ENCODE measurements around the gene EBI3. TPM values are rescaled to one million over a fixed set of nuclear protein-coding genes. Genes with fewer than 3 reads are reported as not detected.

EBI3 gene
- total and polyA plus RNA-seq, 2 of the 8 experiments (the other 6 are each of a cell fraction or from before 2014, with no cell fraction given) = 0.99 to 8.4 TPM

DNA sequence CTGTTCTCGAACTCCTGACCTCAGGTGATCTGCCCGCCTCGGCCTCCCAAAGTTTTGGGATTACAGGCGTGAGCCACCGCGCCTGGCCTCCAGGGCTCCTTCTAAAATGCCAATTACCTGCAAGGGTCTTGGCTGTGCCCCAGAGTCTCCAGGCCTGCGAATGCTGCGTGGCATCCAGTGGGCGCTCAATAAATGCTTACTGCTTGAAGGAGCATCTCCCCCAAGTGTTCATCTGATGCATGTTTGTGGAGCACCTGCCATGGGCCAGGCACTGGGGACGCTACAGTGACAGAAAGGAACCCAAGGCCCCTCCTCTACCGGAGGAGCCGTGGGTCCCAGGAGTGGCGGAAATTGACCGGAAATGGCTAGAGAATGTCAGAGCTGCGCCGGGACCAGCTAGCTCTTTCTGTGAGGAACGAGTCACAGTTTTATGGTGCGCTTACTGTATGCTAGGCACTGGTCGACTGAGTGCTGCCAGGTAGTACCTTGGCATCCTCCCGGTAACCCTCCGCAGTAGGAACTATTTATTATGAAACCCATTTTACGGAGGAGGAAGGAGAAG lies 32.7 kb upstream of the EBI3 start:
- no peak overlapping the region for H2BK120ac ChIP-seq (replicated peaks; ENCODE audit: low read depth, low read length)
- H3K9ac ChIP-seq (replicated peaks in 1 of 4; ENCODE audit: extremely low read depth in 1 of 4, low read depth in 3 of 4, low read length in 3 of 4) = no peak overlapping the region
- H3K9me3 ChIP-seq (ENCODE audit: insufficient read depth in 2 of 2, low read depth in 1 of 2, low read length in 1 of 2) = no peaks in the 10 kb centered on the region
- no peak overlapping the region for H2BK15ac ChIP-seq (ENCODE audit: low read length)
- no peak overlapping the region for H3K18ac ChIP-seq (ENCODE audit: extremely low read depth, low read length)
- H3K27me3 ChIP-seq (replicated peaks in 1 of 4; ENCODE audit: control insufficient read depth in 3 of 4, extremely low read depth in 1 of 4, insufficient read depth in 3 of 4, low read length in 3 of 4) = peaks cover 0 to 7% (median 3%) of the 10 kb centered on the region in 4 experiments; a peak in 2 of 7 replicates
- H3K36me3 ChIP-seq (ENCODE audit: control insufficient read depth in 2 of 4, insufficient read depth in 4 of 4, low read length in 3 of 4) = no peaks in the 10 kb centered on the region
- no peak overlapping the region for H2BK20ac ChIP-seq (ENCODE audit: low read length)
- POLR2A ChIA-PET (ENCODE audit: partially characterized antibody) = interaction anchor here (0.6 kb wide), 1 partner anchor 438 kb away, joined by 3 read pairs; no protein-coding TSS in a partner anchor
- no peaks in the 10 kb centered on the region for H3K79me2 ChIP-seq (ENCODE audit: control insufficient read depth in 1 of 2, insufficient read depth in 2 of 2, low read length in 2 of 2)
- no peak for DNase-seq (ENCODE audit: low read depth in 1 of 2, low spot score in 2 of 2)
- no peak overlapping the region for H3K27ac ChIP-seq (ENCODE audit: low read depth, low read length)
- H2BK12ac ChIP-seq (ENCODE audit: low read depth, low read length) = no peak overlapping the region
- H2AFZ ChIP-seq (ENCODE audit: low read length) = no peak overlapping the region
- peaks cover 0 to 2% (median 0%) of the 10 kb centered on the region in 4 experiments; a peak in 3 of 7 replicates for H3K4me1 ChIP-seq (replicated peaks in 1 of 4; ENCODE audit: control insufficient read depth in 3 of 4, insufficient read depth in 4 of 4, low read length in 3 of 4)
- no peak for TF ChIP-seq BACH1 (IDR thresholded peaks at IDR 0.05; ENCODE audit: low read length)
- no peak for TF ChIP-seq NRF1 (IDR thresholded peaks at IDR 0.05; ENCODE audit: low read depth, low read length)
- TF ChIP-seq SIN3A (conservative IDR thresholded peaks at IDR 0.05 in 1 of 2, IDR thresholded peaks at IDR 0.05 in 1 of 2; ENCODE audit: low read depth in 1 of 2, low read length in 2 of 2) = no peak
- TF ChIP-seq, protein P1, sequence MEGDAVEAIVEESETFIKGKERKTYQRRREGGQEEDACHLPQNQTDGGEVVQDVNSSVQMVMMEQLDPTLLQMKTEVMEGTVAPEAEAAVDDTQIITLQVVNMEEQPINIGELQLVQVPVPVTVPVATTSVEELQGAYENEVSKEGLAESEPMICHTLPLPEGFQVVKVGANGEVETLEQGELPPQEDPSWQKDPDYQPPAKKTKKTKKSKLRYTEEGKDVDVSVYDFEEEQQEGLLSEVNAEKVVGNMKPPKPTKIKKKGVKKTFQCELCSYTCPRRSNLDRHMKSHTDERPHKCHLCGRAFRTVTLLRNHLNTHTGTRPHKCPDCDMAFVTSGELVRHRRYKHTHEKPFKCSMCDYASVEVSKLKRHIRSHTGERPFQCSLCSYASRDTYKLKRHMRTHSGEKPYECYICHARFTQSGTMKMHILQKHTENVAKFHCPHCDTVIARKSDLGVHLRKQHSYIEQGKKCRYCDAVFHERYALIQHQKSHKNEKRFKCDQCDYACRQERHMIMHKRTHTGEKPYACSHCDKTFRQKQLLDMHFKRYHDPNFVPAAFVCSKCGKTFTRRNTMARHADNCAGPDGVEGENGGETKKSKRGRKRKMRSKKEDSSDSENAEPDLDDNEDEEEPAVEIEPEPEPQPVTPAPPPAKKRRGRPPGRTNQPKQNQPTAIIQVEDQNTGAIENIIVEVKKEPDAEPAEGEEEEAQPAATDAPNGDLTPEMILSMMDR (IDR thresholded peaks at IDR 0.05; ENCODE audit: control extremely low read depth in 1 of 3, insufficient read depth in 1 of 3, low read depth in 1 of 3, low read length in 3 of 3) = no peak
- no peak for TF ChIP-seq TCF12 (IDR thresholded peaks at IDR 0.05; ENCODE audit: low read depth, low read length)
- TF ChIP-seq HDAC2 (IDR thresholded peaks at IDR 0.05; ENCODE audit: borderline replicate concordance in 1 of 2, low read depth in 2 of 2, low read length in 2 of 2) = no peak
- no peak for TF ChIP-seq POLR2A (IDR thresholded peaks at IDR 0.05; ENCODE audit: control extremely low read depth in 1 of 2, low read depth in 2 of 2, low read length in 2 of 2)
- H4K20me1 ChIP-seq (replicated peaks in 1 of 2; ENCODE audit: control insufficient read depth in 1 of 2, insufficient read depth in 2 of 2, low read length in 2 of 2) = no peaks in the 10 kb centered on the region
- H3K79me1 ChIP-seq (ENCODE audit: low read depth, low read length) = no peaks in the 10 kb centered on the region
- FAIRE-seq = no peak
- peaks cover 4% of the 10 kb centered on the region for H3K23me2 ChIP-seq (ENCODE audit: low read depth, low read length)
- CTCF ChIA-PET (ENCODE audit: partially characterized antibody) = interaction anchor here (1.3 kb wide), 1 partner anchor 8 kb away, joined by 5 read pairs; no protein-coding TSS in a partner anchor
- 92% methylated on average over 22 of the region's 22 CpGs; no CpG with 5 or more reads in 1 of the 2 experiments for WGBS, 2 experiments (ENCODE audit: extremely low coverage in 1 of 2, insufficient coverage in 1 of 2, insufficient read length in 1 of 2, insufficient replicate concordance in 2 of 2, low coverage in 1 of 2, low lambda C conversion rate in 2 of 2, missing lambda C conversion rate in 1 of 2)
- H4K5ac ChIP-seq (ENCODE audit: insufficient read length, low read depth, low read length) = no peak overlapping the region
- no peak overlapping the region for H3K14ac ChIP-seq (ENCODE audit: insufficient read length)
- no peak overlapping the region for H3K23ac ChIP-seq (ENCODE audit: insufficient read length)
- no peak overlapping the region for H3K4me3 ChIP-seq (ENCODE audit: extremely low read depth in 1 of 4, insufficient read depth in 2 of 4, low read depth in 3 of 4, low read length in 4 of 4)
- no peak overlapping the region for H3K56ac ChIP-seq (replicated peaks; ENCODE audit: insufficient read length, low read depth, low read length)
- H3K4me2 ChIP-seq (ENCODE audit: insufficient read depth in 1 of 2, low read depth in 2 of 2, low read length in 2 of 2) = no peak overlapping the region
- no peak overlapping the region for H2BK5ac ChIP-seq (ENCODE audit: low read depth, low read length)
- 0 out of 2 replicates have a peak overlapping the region, but pooled peaks have one; percentile 13 for H2AK5ac ChIP-seq (ENCODE audit: low read depth, low read length)
- H4K8ac ChIP-seq (ENCODE audit: extremely low read depth, insufficient read depth, low read length) = no peak overlapping the region
- H3K4ac ChIP-seq (replicated peaks; ENCODE audit: insufficient read length, low read depth, low read length) = no peak overlapping the region
- no peak overlapping the region for H4K91ac ChIP-seq (replicated peaks; ENCODE audit: insufficient read length, low read length)

Measured in H1 (cell line).